Neural cell (in vitro differentiated cells): ENCODE data around the gene EXOC4. TPM values are rescaled to one million over a fixed set of nuclear protein-coding genes. Genes with fewer than 3 reads are reported as not detected.

Experiments used
- H2AFZ ChIP-seq: fragments of 200-600, 300-800 bp; sonication (generic), shearing (Covaris generic); 2 replicates; pipeline ENCODE4 v1.6.0; 2014; ENCODE audit warnings: low read depth, mild to moderate bottlenecking, antibody characterized with exemption, low read length, moderate library complexity
- H3F3A ChIP-seq: fragments of 200-600 bp; shearing (Covaris generic); 2 replicates; pipeline ENCODE4 v1.6.1; 2016; ENCODE audit warnings: mild to moderate bottlenecking, moderate library complexity, mixed read lengths, antibody characterized with exemption, low read length; ENCODE audit not compliant: insufficient read depth, poor library complexity, severe bottlenecking
- H3K27ac ChIP-seq: fragments of 200-600, 300-800 bp; sonication (generic), shearing (Covaris generic); 2 replicates; pipeline ENCODE4 v1.5.1; 2014; ENCODE audit warnings: mild to moderate bottlenecking, low read length, moderate library complexity
- H3K27me3 ChIP-seq: fragments of 300-800, 200-600 bp; sonication (generic), shearing (Covaris generic); 2 replicates; pipeline ENCODE4 v1.6.0; 2014; ENCODE audit warnings: mild to moderate bottlenecking, low read depth, low read length, moderate library complexity; ENCODE audit not compliant: insufficient read depth
- H3K36me3 ChIP-seq: fragments of 300-800, 200-600 bp; sonication (generic), shearing (Covaris generic); 2 replicates; pipeline ENCODE4 v1.5.1; 2014; ENCODE audit warnings: mild to moderate bottlenecking, antibody characterized with exemption, low read length, moderate library complexity; ENCODE audit not compliant: insufficient read depth
- H3K4me2 ChIP-seq: fragments of 300-800, 200-600 bp; sonication (generic), shearing (Covaris generic); 2 replicates; pipeline ENCODE4 v1.6.0; 2014; ENCODE audit warnings: mild to moderate bottlenecking, low read length
- H3K4me3 ChIP-seq: fragments of 300-800, 200-600 bp; sonication (generic), shearing (Covaris generic); 2 replicates; pipeline ENCODE4 v1.5.1; 2014; ENCODE audit warnings: mild to moderate bottlenecking, low read length, moderate library complexity
- H3K79me2 ChIP-seq: fragments of 200-600 bp; shearing (Covaris generic); replicated peaks from 2 replicates; pipeline ENCODE4 v1.6.0; 2014; ENCODE audit warnings: mild to moderate bottlenecking, low read length, moderate library complexity; ENCODE audit not compliant: insufficient read depth
- H3K9ac ChIP-seq: fragments of 300-800, 200-600 bp; sonication (generic), shearing (Covaris generic); 2 replicates; pipeline ENCODE4 v1.6.1; 2016; ENCODE audit warnings: mild to moderate bottlenecking, low read length, mixed read lengths
- H3K9me2 ChIP-seq: fragments of 200-600 bp; shearing (Covaris generic); 2 replicates; pipeline ENCODE4 v1.6.1; 2016; ENCODE audit warnings: mild to moderate bottlenecking, low read length, mixed read lengths; ENCODE audit not compliant: insufficient read depth
- H3K9me3 ChIP-seq: fragments of 200-600, 300-800 bp; sonication (generic), shearing (Covaris generic); 2 replicates; pipeline ENCODE4 v1.6.1; 2016; ENCODE audit warnings: mild to moderate bottlenecking, mixed run types, low read length, moderate library complexity, mixed read lengths
- H4K20me1 ChIP-seq: fragments of 200-600 bp; shearing (Covaris generic); 2 replicates; pipeline ENCODE4 v1.6.1; 2016; ENCODE audit warnings: mild to moderate bottlenecking, mixed run types; ENCODE audit not compliant: insufficient read depth
- EP300 ChIP-seq: fragments of 450-650 bp; conservative IDR thresholded peaks from 2 replicates; pipeline ENCODE4 v1.6.1; 2014; ENCODE audit warnings: antibody characterized with exemption, mild to moderate bottlenecking, moderate library complexity; ENCODE audit not compliant: poor library complexity, severe bottlenecking
- EZH2 ChIP-seq: fragments of 200-600, 300-800 bp; shearing (Covaris generic), sonication (generic); IDR thresholded peaks from 2 replicates; pipeline ENCODE4 v1.6.1; 2014; ENCODE audit warnings: antibody characterized with exemption, low read length, borderline replicate concordance, mild to moderate bottlenecking; ENCODE audit not compliant: insufficient read depth, poor library complexity, severe bottlenecking
- MXI1 ChIP-seq: fragments of 450-650 bp; conservative IDR thresholded peaks from 2 replicates; pipeline ENCODE4 v1.6.1; 2014; ENCODE audit warnings: antibody characterized with exemption, mild to moderate bottlenecking; ENCODE audit not compliant: poor library complexity, severe bottlenecking
- POLR2AphosphoS5 ChIP-seq: IDR thresholded peaks from 2 replicates; pipeline ENCODE4 v1.6.1; 2012
- RAD21 ChIP-seq: fragments of 450-650 bp; conservative IDR thresholded peaks from 2 replicates; pipeline ENCODE4 v1.6.1; 2014; ENCODE audit warnings: antibody characterized with exemption, mild to moderate bottlenecking, moderate library complexity
- SMC3 ChIP-seq: fragments of 450-650 bp; conservative IDR thresholded peaks from 2 replicates; pipeline ENCODE4 v1.6.1; 2014; ENCODE audit warnings: antibody characterized with exemption, mild to moderate bottlenecking, moderate library complexity; ENCODE audit not compliant: poor library complexity
- TAF1 ChIP-seq: IDR thresholded peaks from 2 replicates; pipeline ENCODE4 v1.6.1; 2012; ENCODE audit warnings: low read depth
- polyA plus RNA-seq: library from polyadenylated mRNA; depleted of rRNA; stranded (reverse); fragments of >200 nt; gene quantifications from 2 replicates; pipeline ENCODE4 v1.2.3, GENCODE V29; 2014
- TF ChIP-seq, protein P1 (sequence below): fragments of 450-650 bp; IDR thresholded peaks from 2 replicates; pipeline ENCODE4 v1.5.1; 2014; ENCODE audit warnings: antibody characterized with exemption, mild to moderate bottlenecking, moderate library complexity; ENCODE audit not compliant: poor library complexity, severe bottlenecking
- TF ChIP-seq, protein P2 (sequence below): IDR thresholded peaks from 2 replicates; pipeline ENCODE4 v1.6.1; 2012; ENCODE audit warnings: borderline replicate concordance

Gene EXOC4
- polyA plus RNA-seq, 1 donor from 2014 or later = 36.5 TPM

DNA sequence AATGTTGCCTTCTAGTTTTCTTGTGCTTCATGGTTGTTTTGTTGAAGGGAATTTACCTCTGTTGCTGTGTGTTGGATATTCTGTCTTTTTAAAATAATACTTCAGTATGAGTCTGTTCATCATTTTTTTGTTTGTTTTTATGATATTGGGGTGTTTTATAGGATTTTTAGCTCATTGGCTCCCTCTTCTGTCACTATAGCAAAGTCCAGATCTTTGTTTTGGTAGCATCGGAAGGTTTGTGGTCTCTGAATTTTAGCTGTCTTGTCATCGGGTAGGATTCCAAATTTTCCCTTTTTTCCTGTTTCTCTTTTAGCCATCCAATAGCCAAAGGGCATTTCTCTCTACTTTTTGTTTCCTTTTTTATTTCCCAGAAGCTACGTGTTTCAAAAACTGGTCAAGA is 91.4 kb downstream of the EXOC4 start:
- no peak for TF ChIP-seq EZH2
- no peak for TF ChIP-seq EP300
- TF ChIP-seq TAF1 = no peak
- TF ChIP-seq RAD21 = peak; percentile 79
- TF ChIP-seq POLR2AphosphoS5 = no peak
- TF ChIP-seq, protein P1, sequence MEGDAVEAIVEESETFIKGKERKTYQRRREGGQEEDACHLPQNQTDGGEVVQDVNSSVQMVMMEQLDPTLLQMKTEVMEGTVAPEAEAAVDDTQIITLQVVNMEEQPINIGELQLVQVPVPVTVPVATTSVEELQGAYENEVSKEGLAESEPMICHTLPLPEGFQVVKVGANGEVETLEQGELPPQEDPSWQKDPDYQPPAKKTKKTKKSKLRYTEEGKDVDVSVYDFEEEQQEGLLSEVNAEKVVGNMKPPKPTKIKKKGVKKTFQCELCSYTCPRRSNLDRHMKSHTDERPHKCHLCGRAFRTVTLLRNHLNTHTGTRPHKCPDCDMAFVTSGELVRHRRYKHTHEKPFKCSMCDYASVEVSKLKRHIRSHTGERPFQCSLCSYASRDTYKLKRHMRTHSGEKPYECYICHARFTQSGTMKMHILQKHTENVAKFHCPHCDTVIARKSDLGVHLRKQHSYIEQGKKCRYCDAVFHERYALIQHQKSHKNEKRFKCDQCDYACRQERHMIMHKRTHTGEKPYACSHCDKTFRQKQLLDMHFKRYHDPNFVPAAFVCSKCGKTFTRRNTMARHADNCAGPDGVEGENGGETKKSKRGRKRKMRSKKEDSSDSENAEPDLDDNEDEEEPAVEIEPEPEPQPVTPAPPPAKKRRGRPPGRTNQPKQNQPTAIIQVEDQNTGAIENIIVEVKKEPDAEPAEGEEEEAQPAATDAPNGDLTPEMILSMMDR = peak; percentile 71
- TF ChIP-seq, protein P2, sequence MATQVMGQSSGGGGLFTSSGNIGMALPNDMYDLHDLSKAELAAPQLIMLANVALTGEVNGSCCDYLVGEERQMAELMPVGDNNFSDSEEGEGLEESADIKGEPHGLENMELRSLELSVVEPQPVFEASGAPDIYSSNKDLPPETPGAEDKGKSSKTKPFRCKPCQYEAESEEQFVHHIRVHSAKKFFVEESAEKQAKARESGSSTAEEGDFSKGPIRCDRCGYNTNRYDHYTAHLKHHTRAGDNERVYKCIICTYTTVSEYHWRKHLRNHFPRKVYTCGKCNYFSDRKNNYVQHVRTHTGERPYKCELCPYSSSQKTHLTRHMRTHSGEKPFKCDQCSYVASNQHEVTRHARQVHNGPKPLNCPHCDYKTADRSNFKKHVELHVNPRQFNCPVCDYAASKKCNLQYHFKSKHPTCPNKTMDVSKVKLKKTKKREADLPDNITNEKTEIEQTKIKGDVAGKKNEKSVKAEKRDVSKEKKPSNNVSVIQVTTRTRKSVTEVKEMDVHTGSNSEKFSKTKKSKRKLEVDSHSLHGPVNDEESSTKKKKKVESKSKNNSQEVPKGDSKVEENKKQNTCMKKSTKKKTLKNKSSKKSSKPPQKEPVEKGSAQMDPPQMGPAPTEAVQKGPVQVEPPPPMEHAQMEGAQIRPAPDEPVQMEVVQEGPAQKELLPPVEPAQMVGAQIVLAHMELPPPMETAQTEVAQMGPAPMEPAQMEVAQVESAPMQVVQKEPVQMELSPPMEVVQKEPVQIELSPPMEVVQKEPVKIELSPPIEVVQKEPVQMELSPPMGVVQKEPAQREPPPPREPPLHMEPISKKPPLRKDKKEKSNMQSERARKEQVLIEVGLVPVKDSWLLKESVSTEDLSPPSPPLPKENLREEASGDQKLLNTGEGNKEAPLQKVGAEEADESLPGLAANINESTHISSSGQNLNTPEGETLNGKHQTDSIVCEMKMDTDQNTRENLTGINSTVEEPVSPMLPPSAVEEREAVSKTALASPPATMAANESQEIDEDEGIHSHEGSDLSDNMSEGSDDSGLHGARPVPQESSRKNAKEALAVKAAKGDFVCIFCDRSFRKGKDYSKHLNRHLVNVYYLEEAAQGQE = no peak
- TF ChIP-seq SMC3 = peak; percentile 80
- TF ChIP-seq MXI1 = no peak
- no peak overlapping the region for H3K4me2 ChIP-seq
- H3K4me3 ChIP-seq = no peak overlapping the region

DNA sequence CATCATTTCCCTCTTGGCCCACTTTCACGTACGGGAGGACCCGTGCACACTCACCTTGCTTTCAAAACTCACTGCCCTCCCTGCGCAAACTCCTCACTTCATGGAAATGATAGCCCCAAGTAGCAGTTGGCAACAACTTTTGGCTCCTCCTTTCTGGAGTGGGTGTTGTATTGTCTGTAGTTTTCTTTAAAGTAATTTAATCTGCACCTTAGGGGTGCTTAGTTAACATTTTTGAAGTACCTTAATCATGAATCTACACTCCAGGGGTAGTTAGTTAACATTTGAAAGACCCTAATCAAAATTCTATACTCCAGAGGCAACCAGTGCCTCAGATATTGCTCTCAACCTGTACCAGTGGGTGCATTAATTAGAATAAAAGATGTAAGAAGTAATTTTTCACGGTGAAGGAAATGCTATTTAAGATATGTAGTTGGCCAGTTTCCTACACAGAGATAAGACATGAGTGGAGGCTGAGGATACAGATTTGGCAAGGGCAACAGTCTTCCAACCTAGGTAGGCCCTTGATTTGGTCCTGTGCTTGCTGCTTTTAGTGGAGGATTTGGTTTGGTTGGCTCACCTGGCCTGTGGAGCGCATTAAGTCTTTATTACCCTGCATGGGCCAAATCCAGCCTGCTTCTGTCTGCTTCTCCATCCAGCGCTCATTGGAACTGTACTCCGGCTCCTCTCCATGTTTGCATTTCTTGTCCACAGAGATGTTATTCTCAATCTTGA is 93.0 kb downstream of the EXOC4 start:
- Histone ChIP-seq H3K9me3 (no peaks in the 10 kb centered on the region), H3K4me3 (no peak overlapping the region), H3K79me2 (no peaks in the 10 kb centered on the region), H3K9ac (no peak overlapping the region), H3K9me2 (no peaks in the 10 kb centered on the region), H3K27me3 (no peaks in the 10 kb centered on the region), H2AFZ (no peak overlapping the region), H3K36me3 (no peaks in the 10 kb centered on the region), H4K20me1 (no peaks in the 10 kb centered on the region), H3K4me2 (no peak overlapping the region), H3K27ac (no peak overlapping the region), H3F3A (no peaks in the 10 kb centered on the region)
- TF ChIP-seq MXI1 (no peak), RAD21 (no peak), EP300 (no peak), EZH2 (no peak)
- TF ChIP-seq, protein P1 = no peak
- TF ChIP-seq, protein P2 = no peak

More for the DNA sequence above, 91.4 kb downstream of the EXOC4 start:
- Histone ChIP-seq H3K79me2 (no peaks in the 10 kb centered on the region), H3F3A (no peaks in the 10 kb centered on the region), H3K27me3 (no peaks in the 10 kb centered on the region), H3K9me2 (no peaks in the 10 kb centered on the region), H4K20me1 (no peaks in the 10 kb centered on the region), H3K27ac (no peak overlapping the region), H3K36me3 (no peaks in the 10 kb centered on the region), H2AFZ (no peak overlapping the region), H3K9ac (no peak overlapping the region), H3K9me3 (no peaks in the 10 kb centered on the region)
